H1 (cell line): ENCODE results near the gene DGUOK.

Experiments
- RXRA ChIP-seq: IDR thresholded peaks from 2 replicates; pipeline ENCODE4 v1.6.1; 2011; ENCODE audit warnings: low read depth, mild to moderate bottlenecking, low read length, moderate library complexity; ENCODE audit not compliant: insufficient read depth
- SP4 ChIP-seq: IDR thresholded peaks from 2 replicates; pipeline ENCODE4 v1.6.1; 2012; ENCODE audit warnings: low read length, inconsistent platforms
- TF ChIP-seq, protein P1 (sequence below): IDR thresholded peaks from 2 replicates; pipeline ENCODE4 v1.6.1; 2012; ENCODE audit warnings: inconsistent platforms

DNA sequence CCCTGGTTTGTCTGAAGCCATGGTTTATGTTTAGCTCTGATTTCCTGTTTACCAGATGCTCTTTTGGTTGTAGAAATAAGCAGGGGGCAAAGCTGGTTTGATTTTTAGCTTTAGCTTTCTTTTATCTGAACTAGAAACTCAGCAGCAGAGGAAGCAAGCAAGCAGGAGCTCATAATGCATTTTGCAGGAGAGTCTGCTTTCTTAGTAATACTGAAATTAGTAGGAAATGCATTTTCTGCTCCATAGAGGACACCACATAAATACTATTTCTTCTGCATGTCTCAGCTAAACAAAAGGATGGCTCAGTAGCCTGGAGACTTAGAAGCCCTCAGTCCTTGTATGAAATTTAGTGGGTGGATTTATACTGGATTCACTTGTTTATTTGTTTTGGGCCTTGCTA is 23.1 kb downstream of the DGUOK start:
- TF ChIP-seq, protein P1, sequence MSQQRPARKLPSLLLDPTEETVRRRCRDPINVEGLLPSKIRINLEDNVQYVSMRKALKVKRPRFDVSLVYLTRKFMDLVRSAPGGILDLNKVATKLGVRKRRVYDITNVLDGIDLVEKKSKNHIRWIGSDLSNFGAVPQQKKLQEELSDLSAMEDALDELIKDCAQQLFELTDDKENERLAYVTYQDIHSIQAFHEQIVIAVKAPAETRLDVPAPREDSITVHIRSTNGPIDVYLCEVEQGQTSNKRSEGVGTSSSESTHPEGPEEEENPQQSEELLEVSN: no peak
- no peak for TF ChIP-seq SP4
- TF ChIP-seq RXRA: no peak
